Neural progenitor cell (in vitro differentiated cells): Measurements from ENCODE around the gene TNN. TPM values are rescaled to one million over a fixed set of nuclear protein-coding genes. Genes with fewer than 3 reads are reported as not detected.
"Not testable (repeated sequence)": the region's sequence is repeated elsewhere in the genome, so short reads cannot be mapped to it uniquely, and the experiment has no call there.

Source experiments
- DNase-seq: peaks from one replicate; pipeline ENCODE4 v3.0.0-alpha.2; 2016; ENCODE audit warnings: low spot score
- H2AFZ ChIP-seq: fragments of 200-600 bp; sonication (generic); replicated peaks from 2 replicates; pipeline ENCODE4 v1.6.1; 2016; ENCODE audit warnings: antibody characterized with exemption
- H3F3A ChIP-seq: fragments of 200-600 bp; sonication (generic); 2 replicates; pipeline ENCODE4 v1.6.1; 2016; ENCODE audit warnings: antibody characterized with exemption, low read depth
- H3K27ac ChIP-seq: fragments of 200-600 bp; sonication (generic); 2 replicates; pipeline ENCODE4 v1.5.1; 2016; ENCODE audit warnings: mild to moderate bottlenecking
- H3K27me3 ChIP-seq: fragments of 200-600 bp; sonication (generic); 2 replicates; pipeline ENCODE4 v1.6.1; 2016; ENCODE audit warnings: mild to moderate bottlenecking, moderate library complexity
- H3K36me3 ChIP-seq: fragments of 200-600 bp; sonication (generic); 2 replicates; pipeline ENCODE4 v1.5.1; 2016
- H3K4me1 ChIP-seq: fragments of 200-600 bp; sonication (generic); 2 replicates; pipeline ENCODE4 v1.6.1; 2016; ENCODE audit warnings: mixed run types
- H3K4me2 ChIP-seq: fragments of 200-600 bp; sonication (generic); 2 replicates; pipeline ENCODE4 v1.6.1; 2016
- H3K4me3 ChIP-seq: fragments of 200-600 bp; sonication (generic); 2 replicates; pipeline ENCODE4 v1.5.1; 2016
- H3K79me2 ChIP-seq: fragments of 200-600 bp; sonication (generic); 2 replicates; pipeline ENCODE4 v1.6.1; 2016; ENCODE audit warnings: low read depth
- H3K9ac ChIP-seq: fragments of 200-600 bp; sonication (generic); 2 replicates; pipeline ENCODE4 v1.6.1; 2016
- H3K9me3 ChIP-seq: fragments of 200-600 bp; sonication (generic); 2 replicates; pipeline ENCODE4 v1.5.1; 2016; ENCODE audit warnings: low read depth
- H4K20me1 ChIP-seq: fragments of 200-600 bp; sonication (generic); 2 replicates; pipeline ENCODE4 v1.6.1; 2016; ENCODE audit warnings: low read depth
- H3K27ac Mint-ChIP-seq: 3 replicates; pipeline ENCODE4 v1.8.0; 2021; ENCODE audit warnings: mixed read lengths
- H3K27me3 Mint-ChIP-seq: 2 replicates; pipeline ENCODE4 v1.8.0; 2022; ENCODE audit warnings: low read depth, mild to moderate bottlenecking, inconsistent platforms, moderate library complexity, mixed read lengths; ENCODE audit not compliant: insufficient read depth
- H3K36me3 Mint-ChIP-seq: 3 replicates; pipeline ENCODE4 v1.8.0; 2021; ENCODE audit warnings: mixed read lengths
- H3K4me1 Mint-ChIP-seq: 3 replicates; pipeline ENCODE4 v1.8.0; 2021; ENCODE audit warnings: mixed read lengths
- H3K4me3 Mint-ChIP-seq: 3 replicates; pipeline ENCODE4 v1.8.0; 2021; ENCODE audit warnings: mild to moderate bottlenecking, moderate library complexity, mixed read lengths
- H3K9me3 Mint-ChIP-seq: 3 replicates; pipeline ENCODE4 v1.8.0; 2020; ENCODE audit warnings: mixed read lengths
- CTCF ChIP-seq: fragments of 200-600 bp; sonication (generic); IDR thresholded peaks from 2 replicates; pipeline ENCODE4 v1.5.1; 2017; ENCODE audit warnings: antibody characterized with exemption, mild to moderate bottlenecking
- EZH2 ChIP-seq: fragments of 200-600 bp; sonication (generic); IDR thresholded peaks from 2 replicates; pipeline ENCODE4 v1.6.1; 2017; ENCODE audit warnings: antibody characterized with exemption, mild to moderate bottlenecking, moderate library complexity
- EZH2phosphoT487 ChIP-seq: fragments of 200-600 bp; sonication (generic); IDR thresholded peaks from 2 replicates; pipeline ENCODE4 v1.6.1; 2017; ENCODE audit warnings: antibody characterized with exemption
- total RNA-seq: library from RNA; depleted of rRNA; stranded (reverse); fragments of >200 nt; gene quantifications from 2 replicates; pipeline ENCODE4 v1.2.3, GENCODE V29; 2015; ENCODE audit warnings: low replicate concordance

TNN gene
- total RNA-seq, 1 donor from 2014 or later, result not detected

- Mint-ChIP-seq H3K4me3 (no peak overlapping the region), H3K27ac (no peak overlapping the region), H3K4me1 (no peaks in the 10 kb centered on the region), H3K9me3 (no peaks in the 10 kb centered on the region), H3K36me3 (no peaks in the 10 kb centered on the region), H3K27me3 (peaks cover 2% of the 10 kb centered on the region)
- Histone ChIP-seq H3K27ac (no peak overlapping the region), H3K36me3 (no peaks in the 10 kb centered on the region), H3K9me3 (no peaks in the 10 kb centered on the region), H4K20me1 (no peaks in the 10 kb centered on the region), H3K27me3 (no peaks in the 10 kb centered on the region), H3F3A (no peaks in the 10 kb centered on the region), H3K79me2 (no peaks in the 10 kb centered on the region), H3K4me2 (no peak overlapping the region), H2AFZ (no peak overlapping the region), H3K4me3 (no peak overlapping the region), H3K9ac (no peak overlapping the region), H3K4me1 (no peaks in the 10 kb centered on the region)
- TF ChIP-seq EZH2, result no peak
- no peak for TF ChIP-seq CTCF
- TF ChIP-seq EZH2phosphoT487, result no peak
- no peak for DNase-seq
Measured at GRCh38 chr1:175099916-175100315, 32.3 kb downstream of the TNN start.

DNA sequence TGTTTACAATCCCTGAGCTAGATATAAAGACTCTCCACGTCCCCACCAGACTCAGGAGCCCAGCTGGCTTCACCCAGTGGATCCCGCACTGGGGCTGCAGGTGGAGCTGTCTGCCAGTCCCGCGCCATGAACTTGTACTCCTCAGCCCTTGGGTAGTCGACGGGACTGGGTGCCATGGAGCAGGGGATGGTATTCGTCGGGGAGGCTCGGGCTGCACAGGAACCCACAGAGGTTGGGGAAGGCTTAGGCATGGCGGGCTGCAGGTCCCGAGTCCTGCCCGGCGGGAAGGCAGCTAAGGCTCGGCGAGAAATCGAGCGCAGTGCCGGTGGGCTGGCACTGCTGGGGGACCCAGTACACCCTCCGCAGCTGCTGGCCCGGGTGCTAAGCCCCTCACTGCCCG, 34.5 kb downstream of the TNN start:
- not testable (repeated sequence) for H3K36me3 Mint-ChIP-seq, H3K4me2 ChIP-seq, DNase-seq, H4K20me1 ChIP-seq, H3K4me1 Mint-ChIP-seq, H3K4me1 ChIP-seq, H3K27me3 Mint-ChIP-seq, H3K9me3 ChIP-seq, H3F3A ChIP-seq, H3K4me3 ChIP-seq, H3K27ac Mint-ChIP-seq, H3K27me3 ChIP-seq, H3K9me3 Mint-ChIP-seq, H3K4me3 Mint-ChIP-seq, H2AFZ ChIP-seq, H3K27ac ChIP-seq, H3K79me2 ChIP-seq, H3K36me3 ChIP-seq, H3K9ac ChIP-seq

DNA sequence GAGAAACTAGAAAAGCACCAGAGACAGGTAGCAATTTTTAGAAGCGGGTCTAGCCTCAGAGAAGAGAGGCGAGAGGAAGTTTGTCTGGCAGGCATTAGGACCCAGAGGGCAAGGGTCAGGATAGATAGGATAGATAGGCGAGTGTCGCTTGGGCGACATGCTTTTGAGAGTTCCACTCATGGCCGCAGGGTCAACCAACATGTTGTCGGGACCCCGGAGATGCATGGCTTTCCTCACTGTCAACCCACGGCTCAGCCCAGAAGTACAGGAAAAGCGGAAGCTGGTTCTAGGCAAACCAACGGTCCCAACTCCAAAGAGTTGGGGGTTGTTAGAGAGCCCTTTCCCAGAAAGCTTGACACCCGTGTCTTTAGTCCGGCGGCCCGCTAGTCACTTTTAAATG, 38.9 kb downstream of the TNN start:
- not testable (repeated sequence) for H3K4me1 ChIP-seq, H3K9me3 Mint-ChIP-seq, H3K4me2 ChIP-seq, H3K9me3 ChIP-seq, H3K9ac ChIP-seq, H2AFZ ChIP-seq, H3K27me3 Mint-ChIP-seq, H3K27ac ChIP-seq, H3K27me3 ChIP-seq, H3K4me3 ChIP-seq, H4K20me1 ChIP-seq, H3K27ac Mint-ChIP-seq, H3K4me3 Mint-ChIP-seq, H3K36me3 ChIP-seq, H3K4me1 Mint-ChIP-seq, H3F3A ChIP-seq, H3K36me3 Mint-ChIP-seq, H3K79me2 ChIP-seq, DNase-seq

GRCh38 chr1:175108331-175108820, 40.7 kb downstream of the TNN start:
- H3K79me2 ChIP-seq, H2AFZ ChIP-seq, H3K36me3 ChIP-seq, H3K4me3 Mint-ChIP-seq, H3K4me1 ChIP-seq, H3K27ac ChIP-seq, H3K4me3 ChIP-seq, DNase-seq, H3K27me3 ChIP-seq, H3K36me3 Mint-ChIP-seq, H3K27me3 Mint-ChIP-seq, H3K27ac Mint-ChIP-seq, H4K20me1 ChIP-seq, H3K9me3 ChIP-seq, H3K9ac ChIP-seq, H3K4me1 Mint-ChIP-seq, H3F3A ChIP-seq, H3K4me2 ChIP-seq: not testable (repeated sequence)
- H3K9me3 Mint-ChIP-seq, result peaks cover 16% of the 10 kb centered on the region

- H3K4me3 ChIP-seq, result no peak overlapping the region
- no peaks in the 10 kb centered on the region for H3K79me2 ChIP-seq
- no peaks in the 10 kb centered on the region for H3K4me1 ChIP-seq
- no peak overlapping the region for H3K27ac Mint-ChIP-seq
- no peaks in the 10 kb centered on the region for H3K4me1 Mint-ChIP-seq
- H3K4me2 ChIP-seq, result no peak overlapping the region
- DNase-seq, result no peak
- H3K9ac ChIP-seq, result no peak overlapping the region
- no peaks in the 10 kb centered on the region for H3K9me3 ChIP-seq
- no peaks in the 10 kb centered on the region for H4K20me1 ChIP-seq
- no peak overlapping the region for H3K4me3 Mint-ChIP-seq
- no peak overlapping the region for H2AFZ ChIP-seq
- H3K27me3 Mint-ChIP-seq, result peaks cover 2% of the 10 kb centered on the region
- TF ChIP-seq EZH2, result no peak
- TF ChIP-seq EZH2phosphoT487, result no peak
- TF ChIP-seq CTCF, result no peak
- no peaks in the 10 kb centered on the region for H3K36me3 Mint-ChIP-seq
- no peaks in the 10 kb centered on the region for H3F3A ChIP-seq
- peaks cover 16% of the 10 kb centered on the region for H3K9me3 Mint-ChIP-seq
- H3K27me3 ChIP-seq, result no peaks in the 10 kb centered on the region
- H3K36me3 ChIP-seq, result no peaks in the 10 kb centered on the region
- no peak overlapping the region for H3K27ac ChIP-seq
Measured at GRCh38 chr1:175114996-175115395, 47.4 kb downstream of the TNN start.
